Tibial nerve (tissue), 4 donors: ENCODE measurements around the gene IQGAP2.

Source experiments
- EP300 ChIP-seq, 2 donors: sonication (generic); formaldehyde crosslinking; IDR thresholded peaks; one replicate each; pipeline ENCODE4 v1.6.1; 2017; ENCODE audit warnings: antibody characterized with exemption in 2 of 2, mild to moderate bottlenecking in 1 of 2
- TF ChIP-seq, protein P1 (sequence below), 5 experiments: fragments of 200-600 bp in 3 of 5; fragments of 450-650 bp in 2 of 5; sonication (generic) in 3 of 5; IDR thresholded peaks; one replicate each; pipeline ENCODE4 v1.5.1; 2016 to 2019; ENCODE audit warnings: antibody characterized with exemption in 5 of 5, mild to moderate bottlenecking in 3 of 5, moderate library complexity in 2 of 5

- TF ChIP-seq, protein P1, sequence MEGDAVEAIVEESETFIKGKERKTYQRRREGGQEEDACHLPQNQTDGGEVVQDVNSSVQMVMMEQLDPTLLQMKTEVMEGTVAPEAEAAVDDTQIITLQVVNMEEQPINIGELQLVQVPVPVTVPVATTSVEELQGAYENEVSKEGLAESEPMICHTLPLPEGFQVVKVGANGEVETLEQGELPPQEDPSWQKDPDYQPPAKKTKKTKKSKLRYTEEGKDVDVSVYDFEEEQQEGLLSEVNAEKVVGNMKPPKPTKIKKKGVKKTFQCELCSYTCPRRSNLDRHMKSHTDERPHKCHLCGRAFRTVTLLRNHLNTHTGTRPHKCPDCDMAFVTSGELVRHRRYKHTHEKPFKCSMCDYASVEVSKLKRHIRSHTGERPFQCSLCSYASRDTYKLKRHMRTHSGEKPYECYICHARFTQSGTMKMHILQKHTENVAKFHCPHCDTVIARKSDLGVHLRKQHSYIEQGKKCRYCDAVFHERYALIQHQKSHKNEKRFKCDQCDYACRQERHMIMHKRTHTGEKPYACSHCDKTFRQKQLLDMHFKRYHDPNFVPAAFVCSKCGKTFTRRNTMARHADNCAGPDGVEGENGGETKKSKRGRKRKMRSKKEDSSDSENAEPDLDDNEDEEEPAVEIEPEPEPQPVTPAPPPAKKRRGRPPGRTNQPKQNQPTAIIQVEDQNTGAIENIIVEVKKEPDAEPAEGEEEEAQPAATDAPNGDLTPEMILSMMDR (IDR thresholded peaks at IDR 0.05): no peak
- no peak for TF ChIP-seq EP300 (IDR thresholded peaks at IDR 0.05)
Observed at GRCh38 chr5:76606701-76607100, 203.6 kb downstream of the IQGAP2 start.
